WERI-Rb-1 (cell line): ENCODE measurements around the gene YIF1B.

Experiments used
- DNase-seq: peaks from one replicate; pipeline ENCODE4 v3.0.0-alpha.2; 2020
- H3K27ac ChIP-seq: fragments of 250-450 bp; sonication (Bioruptor Pico); 2 replicates; pipeline ENCODE4 v1.5.1; 2020; ENCODE audit warnings: mild to moderate bottlenecking, moderate library complexity
- H3K27me3 ChIP-seq: fragments of 250-450 bp; sonication (Bioruptor Pico); 2 replicates; pipeline ENCODE4 v1.5.1; 2021; ENCODE audit warnings: mild to moderate bottlenecking, low read depth, moderate library complexity; ENCODE audit not compliant: insufficient read depth, severe bottlenecking
- H3K36me3 ChIP-seq: fragments of 250-450 bp; sonication (Bioruptor Pico); 2 replicates; pipeline ENCODE4 v1.5.1; 2020; ENCODE audit warnings: mild to moderate bottlenecking, moderate library complexity
- H3K4me3 ChIP-seq: 2 replicates; pipeline ENCODE4 v1.5.1; 2011; ENCODE audit warnings: low read depth, mild to moderate bottlenecking, control low read depth, low read length
- H3K9me3 ChIP-seq: fragments of 250-450 bp; sonication (Bioruptor Pico); 2 replicates; pipeline ENCODE4 v1.5.1; 2021; ENCODE audit warnings: mild to moderate bottlenecking, moderate library complexity; ENCODE audit not compliant: severe bottlenecking
- TF ChIP-seq, protein P1 (sequence below): IDR thresholded peaks from 2 replicates; pipeline ENCODE4 v1.5.1; 2011; ENCODE audit warnings: low read depth, mild to moderate bottlenecking, control low read depth, inconsistent platforms, low read length

YIF1B gene

GRCh38 chr19:38307076-38307475 lies 8.7 kb downstream of the YIF1B start:
- no peak overlapping the region for H3K4me3 ChIP-seq
- TF ChIP-seq, protein P1, sequence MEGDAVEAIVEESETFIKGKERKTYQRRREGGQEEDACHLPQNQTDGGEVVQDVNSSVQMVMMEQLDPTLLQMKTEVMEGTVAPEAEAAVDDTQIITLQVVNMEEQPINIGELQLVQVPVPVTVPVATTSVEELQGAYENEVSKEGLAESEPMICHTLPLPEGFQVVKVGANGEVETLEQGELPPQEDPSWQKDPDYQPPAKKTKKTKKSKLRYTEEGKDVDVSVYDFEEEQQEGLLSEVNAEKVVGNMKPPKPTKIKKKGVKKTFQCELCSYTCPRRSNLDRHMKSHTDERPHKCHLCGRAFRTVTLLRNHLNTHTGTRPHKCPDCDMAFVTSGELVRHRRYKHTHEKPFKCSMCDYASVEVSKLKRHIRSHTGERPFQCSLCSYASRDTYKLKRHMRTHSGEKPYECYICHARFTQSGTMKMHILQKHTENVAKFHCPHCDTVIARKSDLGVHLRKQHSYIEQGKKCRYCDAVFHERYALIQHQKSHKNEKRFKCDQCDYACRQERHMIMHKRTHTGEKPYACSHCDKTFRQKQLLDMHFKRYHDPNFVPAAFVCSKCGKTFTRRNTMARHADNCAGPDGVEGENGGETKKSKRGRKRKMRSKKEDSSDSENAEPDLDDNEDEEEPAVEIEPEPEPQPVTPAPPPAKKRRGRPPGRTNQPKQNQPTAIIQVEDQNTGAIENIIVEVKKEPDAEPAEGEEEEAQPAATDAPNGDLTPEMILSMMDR, result no peak
- no peak overlapping the region for H3K27ac ChIP-seq
- DNase-seq, result no peak
- H3K36me3 ChIP-seq, result peaks cover 16% of the 10 kb centered on the region
- no peaks in the 10 kb centered on the region for H3K9me3 ChIP-seq
- no peaks in the 10 kb centered on the region for H3K27me3 ChIP-seq

GRCh38 chr19:38306236-38306635 lies 9.5 kb downstream of the YIF1B start:
- H3K4me3 ChIP-seq, result no peak overlapping the region
- peaks cover 16% of the 10 kb centered on the region for H3K36me3 ChIP-seq
- no peak for DNase-seq
- no peaks in the 10 kb centered on the region for H3K27me3 ChIP-seq
- H3K27ac ChIP-seq, result no peak overlapping the region
- no peaks in the 10 kb centered on the region for H3K9me3 ChIP-seq
- TF ChIP-seq, protein P1, result no peak

DNA sequence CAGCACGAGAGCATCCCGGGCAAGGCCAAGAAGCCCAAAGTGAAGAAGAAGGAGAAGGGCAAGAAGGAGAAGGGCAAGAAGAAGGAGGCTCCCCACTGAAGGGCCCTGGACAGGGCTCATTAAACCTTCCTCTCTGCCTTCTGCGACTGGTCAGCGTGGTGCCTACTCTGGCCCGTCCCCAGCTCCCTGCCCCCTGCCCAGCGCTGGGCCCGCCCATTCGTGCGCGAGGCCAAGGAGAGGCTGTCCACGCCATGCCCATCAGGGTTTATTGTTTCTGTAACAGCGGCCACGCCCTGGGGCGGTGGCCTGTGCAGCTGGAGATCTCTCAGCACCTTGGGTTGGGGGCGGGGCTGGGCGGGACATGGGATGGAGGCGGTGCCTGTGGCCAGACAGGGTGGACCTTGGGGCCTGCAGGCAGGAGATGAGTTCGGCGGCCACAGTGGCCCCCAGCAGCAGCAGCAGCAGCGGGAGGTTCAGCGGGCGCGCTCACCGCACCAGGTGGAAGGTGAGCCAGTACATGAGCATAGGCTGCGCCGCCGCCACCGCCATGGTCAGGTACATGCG lies 10.8 kb downstream of the YIF1B start:
- TF ChIP-seq, protein P1, result no peak
- Histone ChIP-seq H3K27ac (peak overlapping the region; percentile 50), H3K27me3 (no peaks in the 10 kb centered on the region), H3K36me3 (peaks cover 16% of the 10 kb centered on the region), H3K9me3 (no peaks in the 10 kb centered on the region), H3K4me3 (no peak overlapping the region)
- DNase-seq, result peak; percentile 82

GRCh38 chr19:38304352-38304865 lies 11.3 kb downstream of the YIF1B start:
- peak overlapping the region; percentile 22 for H3K27ac ChIP-seq
- no peaks in the 10 kb centered on the region for H3K27me3 ChIP-seq
- peaks cover 16% of the 10 kb centered on the region for H3K36me3 ChIP-seq
- DNase-seq, result no peak
- no peak overlapping the region for H3K4me3 ChIP-seq
- TF ChIP-seq, protein P1, result no peak
- H3K9me3 ChIP-seq, result no peaks in the 10 kb centered on the region

DNA sequence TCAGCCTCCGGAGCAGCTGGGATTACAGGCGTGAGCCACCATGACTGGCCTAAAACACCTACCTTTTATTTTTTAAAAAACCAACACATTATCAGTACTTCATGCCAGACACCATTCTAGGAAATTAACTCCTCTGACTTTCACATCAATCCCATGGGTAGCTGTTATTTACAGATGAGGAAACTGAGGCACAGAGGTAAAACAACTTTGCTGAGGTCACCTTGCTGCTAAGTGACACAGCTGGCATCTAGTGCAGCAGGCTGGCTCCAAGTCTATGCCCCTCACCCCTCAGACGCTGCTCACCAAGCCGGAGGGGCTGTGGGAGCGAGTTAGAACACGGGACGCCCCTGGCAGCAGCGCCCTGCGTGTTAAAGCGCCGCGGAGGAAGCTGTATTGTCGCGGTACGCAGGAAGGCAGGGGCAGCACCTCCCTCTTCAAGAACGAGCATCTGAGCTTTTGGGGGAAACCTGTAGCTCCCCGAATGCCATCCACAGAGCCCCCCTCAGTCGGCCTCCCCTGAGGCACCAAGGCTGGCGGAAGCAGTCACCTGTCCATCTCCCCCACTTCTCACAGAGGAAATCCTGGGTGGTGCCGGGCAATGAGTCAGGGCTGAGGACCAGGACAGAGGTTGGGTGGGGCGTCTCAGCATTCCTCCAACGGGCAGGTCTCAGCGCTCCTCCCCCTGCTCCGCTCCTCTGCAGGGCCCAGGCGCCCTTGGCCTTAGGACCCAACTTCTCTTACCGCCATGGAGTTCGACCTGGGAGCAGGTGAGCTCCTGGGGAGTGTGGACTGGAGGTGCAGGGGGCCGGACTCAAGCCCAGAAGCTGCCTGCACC lies 12.0 kb downstream of the YIF1B start, which contains the start of gene C19orf33:
Gene C19orf33 (plus strand): TSS at position 735 of the 835 bp plus-strand sequence. CDS start 11 bp downstream, at position 746.
- Histone ChIP-seq H3K4me3 (no peak within 1 kb of the TSS), H3K36me3 (peaks cover 16% of the 10 kb centered on the region), H3K9me3 (no peaks in the 10 kb centered on the region), H3K27ac (peak within 1 kb of the TSS; percentile 22), H3K27me3 (no peaks in the 10 kb centered on the region)
- DNase-seq, result no peak
- TF ChIP-seq, protein P1, result no peak
